ENCODE measurements around the gene XPNPEP2.

The XPNPEP2 gene

GRCh38 chrX:129804806-129805205 lies 66.0 kb downstream of the XPNPEP2 start:
- no peak for DNase-seq

GRCh38 chrX:129808158-129808828 lies 69.5 kb downstream of the XPNPEP2 start:
- DNase-seq, result no peak

- DNase-seq, result no peak
These were observed 70.3 kb downstream of the XPNPEP2 start for GRCh38 chrX:129808829-129809796.

GRCh38 chrX:129813662-129814368 lies 75.0 kb downstream of the XPNPEP2 start:
- no peak for DNase-seq

GRCh38 chrX:129818123-129818522 lies 79.3 kb downstream of the XPNPEP2 start:
- DNase-seq, result no peak

All from fibroblast of upper back skin (primary cell).